ENCODE data around the gene CAMTA1.

DNA sequence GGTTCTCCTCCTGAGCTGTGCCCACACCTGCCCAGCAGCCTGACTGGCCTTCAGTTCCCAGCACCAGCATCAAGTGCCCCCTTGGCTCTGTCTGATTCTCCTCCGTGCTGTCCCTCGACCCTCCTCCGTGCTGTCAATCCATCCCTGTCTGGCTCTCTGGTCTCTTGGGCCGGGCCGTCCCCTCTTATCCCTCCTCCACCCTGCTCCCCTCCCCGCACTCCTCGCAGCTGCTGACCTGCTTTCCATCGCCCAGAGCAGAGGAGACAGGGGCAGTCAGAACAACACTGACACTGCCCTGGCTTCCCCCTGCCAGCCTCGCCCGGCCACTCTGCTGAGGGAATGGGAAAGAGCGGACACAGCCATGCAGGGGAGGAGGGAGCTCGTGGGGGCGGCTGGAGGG, 267.4 kb downstream of the CAMTA1 start:
- TF ChIP-seq, protein P1, sequence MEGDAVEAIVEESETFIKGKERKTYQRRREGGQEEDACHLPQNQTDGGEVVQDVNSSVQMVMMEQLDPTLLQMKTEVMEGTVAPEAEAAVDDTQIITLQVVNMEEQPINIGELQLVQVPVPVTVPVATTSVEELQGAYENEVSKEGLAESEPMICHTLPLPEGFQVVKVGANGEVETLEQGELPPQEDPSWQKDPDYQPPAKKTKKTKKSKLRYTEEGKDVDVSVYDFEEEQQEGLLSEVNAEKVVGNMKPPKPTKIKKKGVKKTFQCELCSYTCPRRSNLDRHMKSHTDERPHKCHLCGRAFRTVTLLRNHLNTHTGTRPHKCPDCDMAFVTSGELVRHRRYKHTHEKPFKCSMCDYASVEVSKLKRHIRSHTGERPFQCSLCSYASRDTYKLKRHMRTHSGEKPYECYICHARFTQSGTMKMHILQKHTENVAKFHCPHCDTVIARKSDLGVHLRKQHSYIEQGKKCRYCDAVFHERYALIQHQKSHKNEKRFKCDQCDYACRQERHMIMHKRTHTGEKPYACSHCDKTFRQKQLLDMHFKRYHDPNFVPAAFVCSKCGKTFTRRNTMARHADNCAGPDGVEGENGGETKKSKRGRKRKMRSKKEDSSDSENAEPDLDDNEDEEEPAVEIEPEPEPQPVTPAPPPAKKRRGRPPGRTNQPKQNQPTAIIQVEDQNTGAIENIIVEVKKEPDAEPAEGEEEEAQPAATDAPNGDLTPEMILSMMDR (conservative IDR thresholded peaks at IDR 0.05; ENCODE audit: low read depth, low read length): no peak
- TF ChIP-seq EZH2 (IDR thresholded peaks at IDR 0.05; ENCODE audit: borderline replicate concordance, low read depth, low read length, poor library complexity, severe bottlenecking): no peak

Data from A673 (cell line).